Peyer's patch (tissue), 4 donors: ENCODE measurements around the gene SLC4A2. TPM values are rescaled to one million over a fixed set of nuclear protein-coding genes. Genes with fewer than 3 reads are reported as not detected.

Experiments
- DNase-seq, 3 donors: peaks; one replicate each; pipeline ENCODE4 v3.0.0-alpha.2; 2017 to 2019
- H3K27ac ChIP-seq, 4 donors: fragments of 200-600 bp; sonication (generic); one replicate each; pipeline ENCODE4 v1.5.1; 2016 to 2019
- H3K27me3 ChIP-seq, 2 donors: fragments of 200-600 bp; sonication (generic); one replicate each; pipeline ENCODE4 v1.5.1; 2019
- H3K36me3 ChIP-seq, 3 donors: fragments of 200-600 bp; sonication (generic); one replicate each; pipeline ENCODE4 v1.5.1; 2016 to 2019
- H3K4me1 ChIP-seq, 4 donors: fragments of 200-600 bp; sonication (generic); one replicate each; pipeline ENCODE4 v1.5.1; 2016 to 2019
- H3K4me3 ChIP-seq, 4 donors: fragments of 200-600 bp; sonication (generic); 1 replicate in 3 of 4; 2 replicates in 1 of 4; pipeline ENCODE4 v1.5.1; 2016 to 2019; ENCODE audit warnings: mild to moderate bottlenecking in 1 of 4
- H3K9me3 ChIP-seq, 4 donors: fragments of 200-600 bp; sonication (generic); one replicate each; pipeline ENCODE4 v1.5.1; 2016 to 2019; ENCODE audit warnings: mild to moderate bottlenecking in 1 of 4
- POLR2A ChIP-seq, 2 donors: fragments of 450-650 bp; IDR thresholded peaks; one replicate each; pipeline ENCODE4 v1.5.1; 2017; ENCODE audit warnings: antibody characterized with exemption in 2 of 2, mild to moderate bottlenecking in 2 of 2, moderate library complexity in 2 of 2
- total RNA-seq, 4 donors: library from RNA; depleted of rRNA; stranded (reverse); fragments of >200 nt; gene quantifications; one replicate each; pipeline ENCODE4 v1.1.0, GENCODE V29; 2016
- TF ChIP-seq, protein P1 (sequence below), 6 experiments: fragments of 450-650 bp in 4 of 6; fragments of 200-600 bp in 2 of 6; sonication (generic) in 1 of 6; IDR thresholded peaks; one replicate each; pipeline ENCODE4 v1.5.1; 2017 to 2019; ENCODE audit warnings: antibody characterized with exemption in 6 of 6, mild to moderate bottlenecking in 3 of 6, moderate library complexity in 1 of 6

Gene SLC4A2
- total RNA-seq, 4 donors from 2014 or later, result 101 to 143 (median 121) TPM

GRCh38 chr7:151118108-151119054, 59.0 kb downstream of the SLC4A2 start:
- no peaks in the 10 kb centered on the region for H3K9me3 ChIP-seq
- no peak for DNase-seq
- H3K4me1 ChIP-seq, result peaks cover 0 to 17% (median 4%) of the 10 kb centered on the region in 4 donors
- no peak for TF ChIP-seq POLR2A (IDR thresholded peaks at IDR 0.05)
- TF ChIP-seq, protein P1, sequence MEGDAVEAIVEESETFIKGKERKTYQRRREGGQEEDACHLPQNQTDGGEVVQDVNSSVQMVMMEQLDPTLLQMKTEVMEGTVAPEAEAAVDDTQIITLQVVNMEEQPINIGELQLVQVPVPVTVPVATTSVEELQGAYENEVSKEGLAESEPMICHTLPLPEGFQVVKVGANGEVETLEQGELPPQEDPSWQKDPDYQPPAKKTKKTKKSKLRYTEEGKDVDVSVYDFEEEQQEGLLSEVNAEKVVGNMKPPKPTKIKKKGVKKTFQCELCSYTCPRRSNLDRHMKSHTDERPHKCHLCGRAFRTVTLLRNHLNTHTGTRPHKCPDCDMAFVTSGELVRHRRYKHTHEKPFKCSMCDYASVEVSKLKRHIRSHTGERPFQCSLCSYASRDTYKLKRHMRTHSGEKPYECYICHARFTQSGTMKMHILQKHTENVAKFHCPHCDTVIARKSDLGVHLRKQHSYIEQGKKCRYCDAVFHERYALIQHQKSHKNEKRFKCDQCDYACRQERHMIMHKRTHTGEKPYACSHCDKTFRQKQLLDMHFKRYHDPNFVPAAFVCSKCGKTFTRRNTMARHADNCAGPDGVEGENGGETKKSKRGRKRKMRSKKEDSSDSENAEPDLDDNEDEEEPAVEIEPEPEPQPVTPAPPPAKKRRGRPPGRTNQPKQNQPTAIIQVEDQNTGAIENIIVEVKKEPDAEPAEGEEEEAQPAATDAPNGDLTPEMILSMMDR (IDR thresholded peaks at IDR 0.05), result no peak
- no peaks in the 10 kb centered on the region for H3K27me3 ChIP-seq
- no peak overlapping the region for H3K4me3 ChIP-seq
- H3K36me3 ChIP-seq, result peaks cover 0 to 58% (median 0%) of the 10 kb centered on the region in 3 donors
- H3K27ac ChIP-seq, result no peak overlapping the region

DNA sequence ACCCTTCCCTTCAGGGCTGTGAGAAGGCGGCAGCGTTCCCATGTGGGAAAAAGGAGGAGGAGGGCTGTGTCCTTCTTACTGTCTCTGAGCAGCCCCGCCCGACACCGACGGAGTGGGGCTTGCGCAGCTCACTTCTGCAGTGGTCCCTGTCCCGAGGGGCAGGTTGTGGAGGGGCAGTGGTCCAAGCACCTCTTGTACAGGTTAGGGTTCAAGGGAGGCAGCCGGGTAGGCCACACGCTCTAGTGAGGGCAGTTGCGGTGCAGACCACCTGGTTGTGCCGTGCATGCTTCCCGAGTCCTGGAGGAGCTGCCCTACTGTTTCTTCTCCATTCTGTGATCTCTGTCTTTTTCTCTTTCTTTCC, 59.6 kb downstream of the SLC4A2 start:
- Histone ChIP-seq H3K27ac (no peak overlapping the region), H3K36me3 (peaks cover 0 to 62% (median 0%) of the 10 kb centered on the region in 3 donors), H3K4me3 (no peak overlapping the region), H3K27me3 (no peaks in the 10 kb centered on the region), H3K9me3 (no peaks in the 10 kb centered on the region), H3K4me1 (peaks cover 0 to 11% (median 3%) of the 10 kb centered on the region in 4 donors)
- DNase-seq, result no peak
- TF ChIP-seq, protein P1 (IDR thresholded peaks at IDR 0.05), result no peak
- no peak for TF ChIP-seq POLR2A (IDR thresholded peaks at IDR 0.05)

DNA sequence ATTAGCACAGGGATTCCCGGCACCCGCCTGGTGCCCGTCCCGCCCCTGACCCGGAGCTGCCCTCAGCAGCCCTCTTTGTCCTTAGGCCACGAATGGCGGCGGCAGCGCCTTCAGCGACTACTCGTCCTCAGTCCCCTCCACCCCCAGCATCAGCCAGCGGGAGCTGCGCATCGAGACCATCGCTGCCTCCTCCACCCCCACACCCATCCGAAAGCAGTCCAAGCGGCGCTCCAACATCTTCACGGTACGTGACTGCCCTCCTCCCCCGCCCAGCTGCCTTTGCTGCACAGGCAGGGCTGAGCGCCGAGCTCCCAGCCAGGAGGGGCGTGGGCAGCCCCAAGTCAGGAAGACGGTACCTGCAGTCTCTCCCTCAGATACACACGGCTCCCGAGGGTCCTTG, 60.5 kb downstream of the SLC4A2 start:
- H3K27ac ChIP-seq, result no peak overlapping the region
- no peak for TF ChIP-seq POLR2A (IDR thresholded peaks at IDR 0.05)
- TF ChIP-seq, protein P1 (IDR thresholded peaks at IDR 0.05), result no peak
- H3K4me1 ChIP-seq, result peaks cover 0 to 8% (median 1%) of the 10 kb centered on the region in 4 donors
- H3K36me3 ChIP-seq, result peaks cover 0 to 70% (median 0%) of the 10 kb centered on the region in 3 donors
- H3K27me3 ChIP-seq, result no peaks in the 10 kb centered on the region
- H3K9me3 ChIP-seq, result no peaks in the 10 kb centered on the region
- DNase-seq, result no peak
- H3K4me3 ChIP-seq, result no peak overlapping the region

GRCh38 chr7:151120896-151121295, 61.5 kb downstream of the SLC4A2 start:
- H3K9me3 ChIP-seq, result no peaks in the 10 kb centered on the region
- H3K36me3 ChIP-seq, result peaks cover 0 to 73% (median 0%) of the 10 kb centered on the region in 3 donors
- H3K27ac ChIP-seq, result no peak overlapping the region
- no peak for DNase-seq
- H3K4me3 ChIP-seq, result no peak overlapping the region
- TF ChIP-seq, protein P1 (IDR thresholded peaks at IDR 0.05), result no peak
- TF ChIP-seq POLR2A (IDR thresholded peaks at IDR 0.05), result no peak
- H3K27me3 ChIP-seq, result no peaks in the 10 kb centered on the region
- H3K4me1 ChIP-seq, result peaks cover 0 to 12% (median 0%) of the 10 kb centered on the region in 4 donors

- Histone ChIP-seq H3K36me3 (peaks cover 0 to 73% (median 0%) of the 10 kb centered on the region in 3 donors), H3K4me1 (peaks cover 0 to 18% (median 0%) of the 10 kb centered on the region in 4 donors), H3K27ac (no peak overlapping the region), H3K9me3 (no peaks in the 10 kb centered on the region), H3K4me3 (no peak overlapping the region), H3K27me3 (no peaks in the 10 kb centered on the region)
- DNase-seq, result no peak
- no peak for TF ChIP-seq POLR2A (IDR thresholded peaks at IDR 0.05)
- TF ChIP-seq, protein P1 (IDR thresholded peaks at IDR 0.05), result no peak
These were observed 62.2 kb downstream of the SLC4A2 start for GRCh38 chr7:151121380-151122170.
